ENCODE data around the gene LYPLA2.

Gene LYPLA2

DNA sequence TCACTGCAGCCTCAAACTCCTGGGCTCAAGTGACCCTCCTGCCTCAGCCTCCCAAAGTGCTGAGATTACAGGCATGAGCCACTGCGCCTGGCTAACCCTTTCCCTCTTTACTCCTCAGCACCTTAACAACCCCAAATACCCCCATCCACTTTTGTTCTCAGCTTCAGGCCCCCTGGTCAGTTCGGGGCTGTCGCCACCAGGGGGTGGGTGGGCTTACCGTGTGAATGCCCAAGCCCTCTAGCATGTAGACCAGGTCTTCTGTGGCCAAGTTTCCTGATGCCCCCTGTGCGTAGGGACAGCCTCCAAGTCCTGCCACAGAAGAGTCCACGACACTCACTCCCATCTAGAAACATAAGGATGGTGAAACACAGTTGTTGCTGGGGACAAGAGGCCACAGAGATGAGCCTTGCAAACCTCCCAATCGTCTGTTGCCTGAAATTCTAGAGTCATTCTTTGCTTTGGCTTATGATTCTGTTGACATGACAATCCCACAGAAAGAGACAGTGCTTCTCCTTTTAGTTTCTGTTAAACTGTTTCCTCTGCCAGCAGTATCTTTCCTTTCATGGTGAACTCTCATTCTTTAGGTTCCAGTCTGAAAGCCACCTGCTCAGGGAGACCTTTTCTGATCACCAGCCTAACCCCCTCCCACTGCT is 13.4 kb downstream of the LYPLA2 start:
- no peaks in the 10 kb centered on the region for H3K27me3 ChIP-seq (replicated peaks; ENCODE audit: control insufficient read depth, insufficient read depth, low read length)
- H3K9me3 ChIP-seq (ENCODE audit: control insufficient read depth, low read length): no peaks in the 10 kb centered on the region
- peaks cover 28% of the 10 kb centered on the region for H3K36me3 ChIP-seq (ENCODE audit: control insufficient read depth, insufficient read depth, low read length, severe bottlenecking)
- no peak for DNase-seq (ENCODE audit: low read depth)
- no peak overlapping the region for H3K4me3 ChIP-seq (ENCODE audit: low read length)
- no peak overlapping the region for H3K9ac ChIP-seq (ENCODE audit: low read length)
- H3K4me1 ChIP-seq (ENCODE audit: control insufficient read depth, insufficient read depth, low read length): peaks cover 17% of the 10 kb centered on the region

GRCh38 chr1:23805025-23805424 is 14.1 kb downstream of the LYPLA2 start:
- H3K4me3 ChIP-seq (ENCODE audit: low read length): no peak overlapping the region
- H3K36me3 ChIP-seq (ENCODE audit: control insufficient read depth, insufficient read depth, low read length, severe bottlenecking): peaks cover 28% of the 10 kb centered on the region
- H3K27me3 ChIP-seq (replicated peaks; ENCODE audit: control insufficient read depth, insufficient read depth, low read length): no peaks in the 10 kb centered on the region
- H3K4me1 ChIP-seq (ENCODE audit: control insufficient read depth, insufficient read depth, low read length): peaks cover 11% of the 10 kb centered on the region
- no peaks in the 10 kb centered on the region for H3K9me3 ChIP-seq (ENCODE audit: control insufficient read depth, low read length)
- DNase-seq (ENCODE audit: low read depth): no peak
- H3K9ac ChIP-seq (ENCODE audit: low read length): no peak overlapping the region

GRCh38 chr1:23806280-23806679 is 15.3 kb downstream of the LYPLA2 start:
- DNase-seq (ENCODE audit: low read depth): no peak
- H3K4me3 ChIP-seq (ENCODE audit: low read length): no peak overlapping the region
- H3K27me3 ChIP-seq (replicated peaks; ENCODE audit: control insufficient read depth, insufficient read depth, low read length): no peaks in the 10 kb centered on the region
- peaks cover 8% of the 10 kb centered on the region for H3K4me1 ChIP-seq (ENCODE audit: control insufficient read depth, insufficient read depth, low read length)
- no peak overlapping the region for H3K9ac ChIP-seq (ENCODE audit: low read length)
- H3K9me3 ChIP-seq (ENCODE audit: control insufficient read depth, low read length): no peaks in the 10 kb centered on the region
- H3K36me3 ChIP-seq (ENCODE audit: control insufficient read depth, insufficient read depth, low read length, severe bottlenecking): peaks cover 28% of the 10 kb centered on the region

DNA sequence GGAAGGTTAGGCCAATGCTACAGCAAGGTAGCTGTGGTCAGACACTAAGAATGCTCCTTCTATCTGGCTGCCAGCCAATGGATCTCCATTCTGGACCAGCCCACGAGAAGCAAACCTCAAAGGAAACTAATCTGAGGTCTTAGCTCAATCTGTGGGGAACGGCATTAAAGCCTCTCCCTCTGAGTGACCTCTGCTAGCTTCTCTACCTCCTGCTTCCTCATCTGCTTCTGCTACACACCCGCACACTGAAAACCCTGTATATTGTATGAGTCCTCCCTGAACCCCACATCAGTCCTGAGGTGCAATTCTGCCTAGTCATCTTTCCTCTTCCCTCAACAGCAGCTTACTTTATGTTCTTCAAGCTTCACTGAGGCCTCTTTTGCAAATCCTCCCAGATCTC is 16.5 kb downstream of the LYPLA2 start:
- H3K4me3 ChIP-seq (ENCODE audit: low read length): no peak overlapping the region
- H3K4me1 ChIP-seq (ENCODE audit: control insufficient read depth, insufficient read depth, low read length): no peaks in the 10 kb centered on the region
- no peaks in the 10 kb centered on the region for H3K9me3 ChIP-seq (ENCODE audit: control insufficient read depth, low read length)
- no peaks in the 10 kb centered on the region for H3K27me3 ChIP-seq (replicated peaks; ENCODE audit: control insufficient read depth, insufficient read depth, low read length)
- no peak for DNase-seq (ENCODE audit: low read depth)
- H3K36me3 ChIP-seq (ENCODE audit: control insufficient read depth, insufficient read depth, low read length, severe bottlenecking): peaks cover 40% of the 10 kb centered on the region
- H3K9ac ChIP-seq (ENCODE audit: low read length): no peak overlapping the region

GRCh38 chr1:23809751-23810171 is 18.8 kb downstream of the LYPLA2 start:
- peaks cover 47% of the 10 kb centered on the region for H3K36me3 ChIP-seq (ENCODE audit: control insufficient read depth, insufficient read depth, low read length, severe bottlenecking)

GRCh38 chr1:23810818-23811540 is 20.0 kb downstream of the LYPLA2 start:
- H3K9ac ChIP-seq (ENCODE audit: low read length): no peak overlapping the region
- peak; percentile 45 for DNase-seq (ENCODE audit: low read depth)

More at GRCh38 chr1:23809751-23810171, 18.8 kb downstream of the LYPLA2 start:
- Histone ChIP-seq H3K9me3 (ENCODE audit: control insufficient read depth, low read length) (no peaks in the 10 kb centered on the region), H3K4me3 (ENCODE audit: low read length) (no peak overlapping the region), H3K9ac (ENCODE audit: low read length) (no peak overlapping the region), H3K4me1 (ENCODE audit: control insufficient read depth, insufficient read depth, low read length) (no peaks in the 10 kb centered on the region), H3K27me3 (replicated peaks; ENCODE audit: control insufficient read depth, insufficient read depth, low read length) (no peaks in the 10 kb centered on the region)
- peak; percentile 64 for DNase-seq (ENCODE audit: low read depth)

DNA sequence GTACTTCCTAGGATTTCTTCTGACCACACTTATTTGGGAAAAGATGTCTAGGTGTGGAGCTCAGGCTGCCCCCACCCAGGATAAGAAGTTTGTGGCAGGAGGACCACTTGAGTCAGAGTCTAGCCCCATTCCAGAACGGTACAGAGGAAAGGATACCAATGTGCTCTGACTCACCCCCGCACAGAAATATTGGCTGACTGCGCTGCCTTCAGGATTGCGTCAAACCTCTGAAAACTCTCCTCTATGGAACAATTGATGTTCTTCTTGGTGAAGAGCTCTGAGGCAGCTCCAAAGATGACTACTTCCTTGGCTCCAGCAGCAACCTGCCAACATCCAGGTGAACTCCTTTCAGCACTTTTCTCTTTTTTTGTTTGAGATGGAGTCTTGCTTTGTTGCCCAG is 23.1 kb downstream of the LYPLA2 start:
- Histone ChIP-seq H3K27me3 (replicated peaks; ENCODE audit: control insufficient read depth, insufficient read depth, low read length) (no peaks in the 10 kb centered on the region), H3K36me3 (ENCODE audit: control insufficient read depth, insufficient read depth, low read length, severe bottlenecking) (peaks cover 68% of the 10 kb centered on the region), H3K9me3 (ENCODE audit: control insufficient read depth, low read length) (no peaks in the 10 kb centered on the region), H3K9ac (ENCODE audit: low read length) (no peak overlapping the region), H3K4me3 (ENCODE audit: low read length) (no peak overlapping the region), H3K4me1 (ENCODE audit: control insufficient read depth, insufficient read depth, low read length) (no peaks in the 10 kb centered on the region)
- DNase-seq (ENCODE audit: low read depth): no peak

More at GRCh38 chr1:23810818-23811540, 20.0 kb downstream of the LYPLA2 start:
- Histone ChIP-seq H3K4me1 (ENCODE audit: control insufficient read depth, insufficient read depth, low read length) (no peaks in the 10 kb centered on the region), H3K36me3 (ENCODE audit: control insufficient read depth, insufficient read depth, low read length, severe bottlenecking) (peaks cover 54% of the 10 kb centered on the region), H3K4me3 (ENCODE audit: low read length) (no peak overlapping the region), H3K9me3 (ENCODE audit: control insufficient read depth, low read length) (no peaks in the 10 kb centered on the region), H3K27me3 (replicated peaks; ENCODE audit: control insufficient read depth, insufficient read depth, low read length) (no peaks in the 10 kb centered on the region)

GRCh38 chr1:23816361-23816760 is 25.4 kb downstream of the LYPLA2 start:
- no peak overlapping the region for H3K4me3 ChIP-seq (ENCODE audit: low read length)
- H3K9ac ChIP-seq (ENCODE audit: low read length): no peak overlapping the region
- peaks cover 72% of the 10 kb centered on the region for H3K36me3 ChIP-seq (ENCODE audit: control insufficient read depth, insufficient read depth, low read length, severe bottlenecking)
- no peak for DNase-seq (ENCODE audit: low read depth)
- no peaks in the 10 kb centered on the region for H3K9me3 ChIP-seq (ENCODE audit: control insufficient read depth, low read length)
- H3K27me3 ChIP-seq (replicated peaks; ENCODE audit: control insufficient read depth, insufficient read depth, low read length): no peaks in the 10 kb centered on the region
- no peaks in the 10 kb centered on the region for H3K4me1 ChIP-seq (ENCODE audit: control insufficient read depth, insufficient read depth, low read length)

DNA sequence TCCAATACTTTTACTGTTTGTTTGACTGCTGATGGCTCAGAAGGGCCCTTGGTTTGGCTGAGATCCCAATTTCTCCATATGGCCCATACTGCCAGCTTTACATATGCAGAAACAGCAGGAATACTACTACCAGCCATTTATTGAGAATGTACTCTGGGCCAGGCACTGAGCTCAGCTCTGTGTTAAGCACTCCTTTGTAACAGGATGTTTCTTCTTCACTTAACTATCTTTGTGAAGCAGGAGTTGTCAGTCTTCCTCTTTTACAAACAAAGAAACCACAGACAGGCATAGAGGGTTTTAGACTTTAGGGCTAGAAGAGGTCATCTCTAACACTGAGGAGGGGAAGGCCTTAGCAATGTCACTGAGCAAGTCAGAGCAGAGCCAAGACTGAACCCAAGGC is 26.0 kb downstream of the LYPLA2 start:
- Histone ChIP-seq H3K9ac (ENCODE audit: low read length) (no peak overlapping the region), H3K36me3 (ENCODE audit: control insufficient read depth, insufficient read depth, low read length, severe bottlenecking) (peaks cover 66% of the 10 kb centered on the region), H3K4me1 (ENCODE audit: control insufficient read depth, insufficient read depth, low read length) (no peaks in the 10 kb centered on the region)

GRCh38 chr1:23817633-23818032 is 26.7 kb downstream of the LYPLA2 start:
- H3K9me3 ChIP-seq (ENCODE audit: control insufficient read depth, low read length): no peaks in the 10 kb centered on the region
- H3K4me3 ChIP-seq (ENCODE audit: low read length): no peak overlapping the region
- peaks cover 59% of the 10 kb centered on the region for H3K36me3 ChIP-seq (ENCODE audit: control insufficient read depth, insufficient read depth, low read length, severe bottlenecking)
- H3K9ac ChIP-seq (ENCODE audit: low read length): no peak overlapping the region
- no peaks in the 10 kb centered on the region for H3K27me3 ChIP-seq (replicated peaks; ENCODE audit: control insufficient read depth, insufficient read depth, low read length)
- H3K4me1 ChIP-seq (ENCODE audit: control insufficient read depth, insufficient read depth, low read length): no peaks in the 10 kb centered on the region
- DNase-seq (ENCODE audit: low read depth): no peak

More for the DNA sequence above, 26.0 kb downstream of the LYPLA2 start:
- Histone ChIP-seq H3K9me3 (ENCODE audit: control insufficient read depth, low read length) (no peaks in the 10 kb centered on the region), H3K27me3 (replicated peaks; ENCODE audit: control insufficient read depth, insufficient read depth, low read length) (no peaks in the 10 kb centered on the region), H3K4me3 (ENCODE audit: low read length) (no peak overlapping the region)
- DNase-seq (ENCODE audit: low read depth): no peak

DNA sequence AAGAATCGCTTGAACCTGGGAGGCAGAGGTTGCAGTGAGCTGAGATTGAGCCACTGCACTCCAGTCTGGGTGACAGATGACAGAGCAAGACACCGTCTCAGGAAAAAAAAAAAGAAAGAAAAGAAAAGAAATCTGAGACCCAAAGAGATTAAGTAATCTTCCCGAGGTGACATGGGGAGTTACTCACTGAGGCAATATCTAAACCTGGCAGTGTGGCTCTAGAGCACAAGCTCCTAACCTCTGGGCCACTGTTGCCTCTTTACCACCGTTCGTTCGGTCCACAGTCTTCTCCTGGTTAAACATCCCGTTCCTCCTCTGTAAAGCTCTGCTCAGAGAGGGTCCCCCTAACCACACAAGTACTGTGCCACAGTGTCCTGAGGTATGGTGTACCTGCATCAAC is 32.8 kb downstream of the LYPLA2 start:
- Histone ChIP-seq H3K4me3 (ENCODE audit: low read length) (peak overlapping the region; percentile 99), H3K36me3 (ENCODE audit: control insufficient read depth, insufficient read depth, low read length, severe bottlenecking) (peaks cover 8% of the 10 kb centered on the region), H3K9me3 (ENCODE audit: control insufficient read depth, low read length) (no peaks in the 10 kb centered on the region), H3K27me3 (replicated peaks; ENCODE audit: control insufficient read depth, insufficient read depth, low read length) (no peaks in the 10 kb centered on the region), H3K9ac (ENCODE audit: low read length) (no peak overlapping the region), H3K4me1 (ENCODE audit: control insufficient read depth, insufficient read depth, low read length) (peaks cover 16% of the 10 kb centered on the region)
- DNase-seq (ENCODE audit: low read depth): no peak
